ENCODE data around the gene PRMT2.

DNA sequence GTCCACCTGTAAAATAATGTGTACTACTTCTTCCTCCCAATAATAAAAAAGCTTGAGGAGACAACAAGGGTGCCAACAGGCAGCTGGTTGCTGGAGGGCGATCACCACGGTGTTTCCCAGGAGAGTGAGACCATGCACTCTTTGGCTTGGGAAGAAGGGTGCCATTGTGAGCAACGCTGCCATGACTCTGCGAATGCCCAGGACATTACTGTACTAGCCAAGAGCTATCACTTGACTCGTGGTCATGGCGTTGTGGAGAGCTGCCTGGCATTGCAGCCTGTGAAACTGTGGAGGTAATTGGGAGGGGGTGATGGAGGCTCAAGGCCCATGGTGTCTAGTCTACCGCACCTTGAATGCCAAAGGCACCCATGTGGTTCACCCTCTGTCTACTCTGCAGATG lies 14.6 kb upstream of the PRMT2 start:
- no peak for TF ChIP-seq EZH2 (IDR thresholded peaks at IDR 0.05)
- no peak for TF ChIP-seq FOXP2 (optimal IDR thresholded peaks at IDR 0.05; ENCODE audit: control extremely low read depth, extremely low read length, insufficient read depth)

Measured in SK-N-MC (cell line).